ENCODE results near the gene ACSF2.
A peak's percentile ranks its signal among the peaks of the same experiment; 100 is the strongest.

Gene ACSF2

GRCh38 chr17:50476545-50477315 lies 50.7 kb downstream of the ACSF2 start:
- no peak for DNase-seq (ENCODE audit: low spot score)
- in situ Hi-C loops (cut with MboI; ENCODE audit: low pct_unique_long_range_greater_than_20kb, low sequenced_read_pairs, unreplicated experiment), result no loop called here
- TF ChIP-seq CTCF (IDR thresholded peaks at IDR 0.05; ENCODE audit: extremely low read depth, insufficient read depth, missing control alignments), result no peak

GRCh38 chr17:50477976-50478375 lies 52.0 kb downstream of the ACSF2 start:
- TF ChIP-seq CTCF (IDR thresholded peaks at IDR 0.05; ENCODE audit: extremely low read depth, insufficient read depth, missing control alignments), result no peak
- no peak for DNase-seq (ENCODE audit: low spot score)
- in situ Hi-C loops (cut with MboI; ENCODE audit: low pct_unique_long_range_greater_than_20kb, low sequenced_read_pairs, unreplicated experiment), result no loop called here

GRCh38 chr17:50478391-50479381 lies 52.7 kb downstream of the ACSF2 start, which contains the start of gene RSAD1:
Gene RSAD1, plus strand, starts transcription at chr17:50478860. Its CDS starts 25 bp downstream, at chr17:50478885.
- in situ Hi-C loops (cut with MboI; ENCODE audit: low pct_unique_long_range_greater_than_20kb, low sequenced_read_pairs, unreplicated experiment), result no loop called here
- peak; percentile 83 for TF ChIP-seq CTCF (IDR thresholded peaks at IDR 0.05; ENCODE audit: extremely low read depth, insufficient read depth, missing control alignments)
- peak; percentile 94 for DNase-seq (ENCODE audit: low spot score)

GRCh38 chr17:50479522-50480141 lies 53.6 kb downstream of the ACSF2 start:
- DNase-seq (ENCODE audit: low spot score), result peak; percentile 83
- in situ Hi-C loops (cut with MboI; ENCODE audit: low pct_unique_long_range_greater_than_20kb, low sequenced_read_pairs, unreplicated experiment), result loop anchor here (10.0 kb wide), 1 partner anchor 165 kb away; no protein-coding TSS in a partner anchor
- peak; percentile 59 for TF ChIP-seq CTCF (IDR thresholded peaks at IDR 0.05; ENCODE audit: extremely low read depth, insufficient read depth, missing control alignments)

GRCh38 chr17:50480142-50480764 lies 54.2 kb downstream of the ACSF2 start:
- in situ Hi-C loops (cut with MboI; ENCODE audit: low pct_unique_long_range_greater_than_20kb, low sequenced_read_pairs, unreplicated experiment), result loop anchor here (10.0 kb wide), 1 partner anchor 165 kb away; no protein-coding TSS in a partner anchor
- no peak for TF ChIP-seq CTCF (IDR thresholded peaks at IDR 0.05; ENCODE audit: extremely low read depth, insufficient read depth, missing control alignments)
- no peak for DNase-seq (ENCODE audit: low spot score)
